NCI-H2029 (cell line): ENCODE data around the gene CXCL17.
"Not testable (repeated sequence)": the region's sequence is repeated elsewhere in the genome, so short reads cannot be mapped to it uniquely, and the experiment has no call there.

Experiments used
- DNase-seq: peaks from one replicate; lab custom pipeline; 2025; lab: John Stamatoyannopoulos, UW

CXCL17 gene

GRCh38 chr19:42442833-42443232 is at the start of gene CXCL17:
TSS of gene CXCL17 (minus strand) at chr19:42442946. CDS start at chr19:42442832, 114 bp downstream.
- peak; percentile 25 for DNase-seq

- peak; percentile 7 for DNase-seq
These were observed 46.2 kb upstream of the CXCL17 start for GRCh38 chr19:42488783-42489521.

- no peak for DNase-seq
These were observed 45.0 kb upstream of the CXCL17 start for GRCh38 chr19:42487798-42488178.

- DNase-seq, result no peak
These were observed 44.5 kb upstream of the CXCL17 start for GRCh38 chr19:42487032-42487797.

- not testable (repeated sequence) for DNase-seq
These were observed 42.3 kb upstream of the CXCL17 start for GRCh38 chr19:42485036-42485435.

GRCh38 chr19:42480335-42481095 is 37.8 kb upstream of the CXCL17 start:
- no peak for DNase-seq

- no peak for DNase-seq
These were observed 37.0 kb upstream of the CXCL17 start for GRCh38 chr19:42479736-42480135.

- no peak for DNase-seq
These were observed 36.1 kb upstream of the CXCL17 start for GRCh38 chr19:42478765-42479311.

- DNase-seq, result no peak
These were observed 35.2 kb upstream of the CXCL17 start for GRCh38 chr19:42477933-42478332.

- no peak for DNase-seq
These were observed 34.4 kb upstream of the CXCL17 start for GRCh38 chr19:42477117-42477516.

GRCh38 chr19:42475366-42475765 is 32.6 kb upstream of the CXCL17 start:
- DNase-seq, result no peak

GRCh38 chr19:42474743-42475142 is 32.0 kb upstream of the CXCL17 start:
- no peak for DNase-seq

GRCh38 chr19:42473686-42474085 is 30.9 kb upstream of the CXCL17 start:
- no peak for DNase-seq

- no peak for DNase-seq
These were observed 29.8 kb upstream of the CXCL17 start for GRCh38 chr19:42472402-42473147.

GRCh38 chr19:42471554-42472249 is 29.0 kb upstream of the CXCL17 start:
- no peak for DNase-seq

- DNase-seq, result no peak
These were observed 26.8 kb upstream of the CXCL17 start for GRCh38 chr19:42469311-42470235.

GRCh38 chr19:42468273-42468796 is 25.6 kb upstream of the CXCL17 start:
- no peak for DNase-seq

GRCh38 chr19:42467183-42467760 is 24.5 kb upstream of the CXCL17 start:
- no peak for DNase-seq

- no peak for DNase-seq
These were observed 23.9 kb upstream of the CXCL17 start for GRCh38 chr19:42466521-42467182.
